Mesothelial cell of epicardium (in vitro differentiated cells): ENCODE results near the gene KRT9. TPM values are rescaled to one million over a fixed set of nuclear protein-coding genes. Genes with fewer than 3 reads are reported as not detected.

ENCODE experiments used
- DNase-seq, 2 experiments: peaks; one replicate each; pipeline ENCODE4 v3.0.0; 2021; ENCODE audit warnings: low spot score in 2 of 2; ENCODE audit not compliant: unreplicated experiment in 2 of 2
- H3K27ac Mint-ChIP-seq: 2 replicates; pipeline ENCODE4 v1.8.0; 2021; ENCODE audit warnings: mixed read lengths
- H3K27me3 Mint-ChIP-seq: 2 replicates; pipeline ENCODE4 v1.8.0; 2021; ENCODE audit warnings: low read depth, mixed read lengths
- H3K36me3 Mint-ChIP-seq: 2 replicates; pipeline ENCODE4 v1.8.0; 2021; ENCODE audit warnings: mixed read lengths
- H3K4me1 Mint-ChIP-seq: 2 replicates; pipeline ENCODE4 v1.8.0; 2021; ENCODE audit warnings: mixed read lengths
- H3K4me3 Mint-ChIP-seq: 2 replicates; pipeline ENCODE4 v1.8.0; 2021; ENCODE audit warnings: mild to moderate bottlenecking, moderate library complexity, mixed read lengths
- H3K9me3 Mint-ChIP-seq: 2 replicates; pipeline ENCODE4 v1.8.0; 2021; ENCODE audit warnings: mixed read lengths
- total RNA-seq: library from RNA; stranded (reverse); gene quantifications from 3 replicates; pipeline ENCODE4 v1.2.1, GENCODE V29; 2021
- TF ChIP-seq, protein P1 (sequence below): fragments of 200-600 bp; sonication (generic); IDR thresholded peaks from one replicate; pipeline ENCODE4 v1.5.0; 2021; ENCODE audit warnings: antibody characterized with exemption; ENCODE audit not compliant: unreplicated experiment

KRT9 gene
- total RNA-seq, 1 donor from 2014 or later = not detected

DNA sequence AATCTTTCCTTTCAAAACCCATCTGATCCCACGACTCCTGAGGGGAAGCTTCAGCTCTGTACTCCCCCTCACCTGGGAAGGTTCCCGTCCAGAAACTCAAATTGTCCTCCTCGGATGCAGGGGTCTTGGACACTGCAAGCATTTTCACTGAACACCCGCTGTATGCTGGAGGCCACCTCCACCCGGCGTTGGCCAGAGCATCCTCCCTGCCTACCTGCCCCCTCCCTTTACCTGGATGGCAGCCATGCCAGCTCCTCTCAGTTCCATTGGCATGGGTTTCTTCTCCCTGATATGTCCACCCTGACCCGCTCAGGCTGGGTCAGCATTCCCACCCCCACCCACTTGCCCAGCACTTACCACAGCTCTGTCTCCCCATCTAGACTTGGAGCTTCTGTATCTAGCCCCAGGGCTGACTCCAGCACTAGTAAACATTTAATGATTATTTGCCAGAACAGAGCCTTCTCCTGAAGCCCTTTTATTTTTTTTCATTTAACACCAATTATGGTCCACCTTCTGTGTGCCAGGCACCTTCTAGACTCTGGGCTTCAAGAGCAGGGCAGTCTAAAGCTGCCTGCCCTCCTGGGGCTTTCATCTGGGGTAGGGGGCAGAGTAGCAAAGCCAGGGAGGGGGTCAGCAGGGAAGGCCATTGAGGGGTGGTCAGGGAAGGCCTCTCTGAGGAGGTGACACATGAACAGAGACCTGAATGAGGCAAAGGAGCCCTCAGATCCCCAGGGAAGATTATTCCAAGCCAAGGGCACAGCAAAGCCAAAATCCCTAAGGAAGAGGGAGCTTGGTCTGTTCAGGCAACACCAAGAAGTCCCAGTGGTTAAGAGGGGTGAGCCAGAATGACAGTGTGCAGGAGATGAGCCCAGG is 34.9 kb downstream of the KRT9 start:
- Mint-ChIP-seq H3K27ac (peak overlapping the region; percentile 75), H3K4me1 (peaks cover 64% of the 10 kb centered on the region), H3K4me3 (no peak overlapping the region), H3K9me3 (no peaks in the 10 kb centered on the region), H3K27me3 (no peaks in the 10 kb centered on the region), H3K36me3 (no peaks in the 10 kb centered on the region)
- TF ChIP-seq, protein P1, sequence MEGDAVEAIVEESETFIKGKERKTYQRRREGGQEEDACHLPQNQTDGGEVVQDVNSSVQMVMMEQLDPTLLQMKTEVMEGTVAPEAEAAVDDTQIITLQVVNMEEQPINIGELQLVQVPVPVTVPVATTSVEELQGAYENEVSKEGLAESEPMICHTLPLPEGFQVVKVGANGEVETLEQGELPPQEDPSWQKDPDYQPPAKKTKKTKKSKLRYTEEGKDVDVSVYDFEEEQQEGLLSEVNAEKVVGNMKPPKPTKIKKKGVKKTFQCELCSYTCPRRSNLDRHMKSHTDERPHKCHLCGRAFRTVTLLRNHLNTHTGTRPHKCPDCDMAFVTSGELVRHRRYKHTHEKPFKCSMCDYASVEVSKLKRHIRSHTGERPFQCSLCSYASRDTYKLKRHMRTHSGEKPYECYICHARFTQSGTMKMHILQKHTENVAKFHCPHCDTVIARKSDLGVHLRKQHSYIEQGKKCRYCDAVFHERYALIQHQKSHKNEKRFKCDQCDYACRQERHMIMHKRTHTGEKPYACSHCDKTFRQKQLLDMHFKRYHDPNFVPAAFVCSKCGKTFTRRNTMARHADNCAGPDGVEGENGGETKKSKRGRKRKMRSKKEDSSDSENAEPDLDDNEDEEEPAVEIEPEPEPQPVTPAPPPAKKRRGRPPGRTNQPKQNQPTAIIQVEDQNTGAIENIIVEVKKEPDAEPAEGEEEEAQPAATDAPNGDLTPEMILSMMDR = no peak
- no peak for DNase-seq

DNA sequence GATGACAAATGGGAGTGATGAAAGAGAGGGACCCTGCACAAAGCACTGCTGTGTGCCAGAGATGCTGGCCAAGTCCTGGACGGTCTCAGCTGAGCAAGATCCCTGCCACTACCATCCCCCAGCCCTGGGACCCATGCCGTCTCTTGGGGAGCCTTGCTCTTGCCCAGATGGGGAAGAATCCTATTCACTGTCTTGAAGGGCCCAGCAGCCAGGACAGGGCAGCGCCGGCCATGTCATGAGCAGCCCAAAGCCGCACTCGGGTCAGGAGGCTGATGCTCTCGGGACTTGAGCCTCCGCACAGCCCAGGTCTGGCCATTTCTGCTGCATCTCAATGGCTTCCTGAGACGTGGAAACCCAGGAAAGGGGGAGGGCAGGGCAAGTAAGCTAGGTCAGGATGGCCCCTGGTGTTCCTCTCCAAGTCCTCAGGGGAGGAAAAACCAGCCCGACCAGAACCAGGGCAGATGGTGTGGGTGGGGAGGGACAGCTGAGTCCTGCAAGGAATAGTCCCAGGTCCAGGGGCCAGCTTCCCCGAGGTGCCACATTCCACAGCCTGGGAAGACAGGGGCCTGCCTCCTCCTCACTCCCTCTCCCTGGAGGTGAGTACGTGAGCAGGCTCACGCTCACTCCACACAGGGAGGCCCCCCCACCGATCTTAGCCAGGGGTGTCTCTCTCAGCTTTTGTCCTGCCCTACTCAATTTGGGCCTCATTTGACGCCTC is 35.9 kb downstream of the KRT9 start:
- no peak overlapping the region for H3K4me3 Mint-ChIP-seq
- H3K27ac Mint-ChIP-seq = peak overlapping the region; percentile 59
- no peaks in the 10 kb centered on the region for H3K9me3 Mint-ChIP-seq
- TF ChIP-seq, protein P1 = no peak
- no peaks in the 10 kb centered on the region for H3K27me3 Mint-ChIP-seq
- peaks cover 61% of the 10 kb centered on the region for H3K4me1 Mint-ChIP-seq
- no peak for DNase-seq
- no peaks in the 10 kb centered on the region for H3K36me3 Mint-ChIP-seq

DNA sequence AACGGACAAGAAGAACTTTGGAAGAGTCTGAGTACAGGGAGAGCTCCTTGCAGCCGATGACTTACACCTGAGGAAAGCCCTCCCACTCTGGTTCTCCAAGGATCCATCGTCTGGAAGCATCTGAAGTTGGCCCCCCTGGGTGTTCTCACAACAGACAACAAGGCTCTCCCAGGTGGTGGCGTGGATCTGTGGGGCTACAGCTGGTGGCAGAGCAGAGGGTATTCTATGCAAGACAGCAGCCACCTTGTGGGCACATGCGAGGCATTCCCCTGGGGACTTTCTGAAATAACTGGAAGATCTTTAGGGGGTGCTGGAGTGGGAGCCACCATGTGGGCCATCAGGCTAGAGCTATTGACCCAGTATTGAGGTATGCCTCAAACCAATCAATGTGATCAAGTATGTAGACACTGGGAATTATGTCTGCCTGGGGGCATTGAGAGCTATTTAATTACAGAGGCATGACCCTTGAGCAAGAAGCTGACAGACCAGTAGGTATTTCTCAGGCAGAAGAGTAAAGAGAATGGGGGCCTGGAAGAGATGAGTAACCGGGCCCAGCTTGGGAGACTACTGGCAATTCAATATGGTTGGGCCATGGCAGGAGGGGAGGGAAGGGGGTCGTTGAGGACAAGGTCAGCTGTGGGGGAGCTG is 36.8 kb downstream of the KRT9 start:
- Mint-ChIP-seq H3K36me3 (no peaks in the 10 kb centered on the region), H3K27ac (peak overlapping the region; percentile 2), H3K4me1 (peaks cover 65% of the 10 kb centered on the region), H3K4me3 (no peak overlapping the region), H3K27me3 (no peaks in the 10 kb centered on the region), H3K9me3 (no peaks in the 10 kb centered on the region)
- TF ChIP-seq, protein P1 = no peak
- DNase-seq = no peak

DNA sequence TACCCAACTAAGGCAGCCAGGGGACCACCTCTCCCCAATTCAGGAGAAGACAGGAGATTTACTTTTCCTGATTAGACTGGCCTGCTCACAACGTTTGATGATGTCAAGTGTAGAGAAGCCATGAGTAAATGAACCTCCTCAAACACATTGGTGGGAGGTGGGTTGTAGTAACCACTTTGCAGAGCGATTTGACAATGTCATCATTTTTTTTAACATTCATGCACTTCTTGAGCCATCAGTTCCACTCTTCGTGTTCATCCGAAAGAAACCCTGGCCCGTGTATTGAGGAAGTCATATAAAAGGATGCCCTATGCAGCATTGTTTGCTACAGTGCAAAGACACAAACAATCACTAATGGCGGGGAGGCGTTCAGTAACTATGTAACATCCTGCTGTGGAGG is 38.2 kb downstream of the KRT9 start:
- no peak for DNase-seq
- H3K4me1 Mint-ChIP-seq = peaks cover 67% of the 10 kb centered on the region
- no peaks in the 10 kb centered on the region for H3K9me3 Mint-ChIP-seq
- H3K27ac Mint-ChIP-seq = no peak overlapping the region
- peaks cover 6% of the 10 kb centered on the region for H3K27me3 Mint-ChIP-seq
- no peak overlapping the region for H3K4me3 Mint-ChIP-seq
- TF ChIP-seq, protein P1 = no peak
- no peaks in the 10 kb centered on the region for H3K36me3 Mint-ChIP-seq

DNA sequence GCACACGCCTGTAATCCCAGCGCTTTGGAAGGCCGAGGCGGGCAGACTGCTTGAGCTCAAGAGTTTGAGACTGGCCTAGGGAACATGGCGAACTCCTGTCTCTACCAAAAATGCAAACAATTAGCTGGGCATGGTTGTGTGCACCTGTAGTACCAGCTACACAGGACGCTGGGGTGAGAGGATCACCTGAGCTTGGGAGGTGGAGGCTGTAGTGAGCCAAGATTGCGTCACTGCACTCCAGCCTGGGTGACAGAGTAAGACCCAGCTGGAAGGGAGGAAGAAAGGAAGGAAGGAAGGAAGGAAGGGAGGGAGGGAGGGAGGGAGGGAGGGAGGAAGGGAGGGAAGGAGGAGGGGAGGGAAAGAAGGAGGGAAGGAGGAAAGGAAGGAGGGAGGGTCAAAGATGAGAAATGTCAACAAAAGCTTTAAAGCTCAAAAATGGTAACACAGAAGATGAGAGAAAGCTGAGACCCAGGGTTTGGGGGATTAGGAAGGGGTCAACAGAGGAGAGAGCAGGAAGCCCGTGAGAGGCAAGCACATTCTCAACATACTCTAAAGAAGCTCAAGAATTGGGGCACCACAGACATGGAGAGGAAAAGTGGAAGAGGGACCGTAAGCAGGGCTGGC is 38.8 kb downstream of the KRT9 start:
- no peak overlapping the region for H3K27ac Mint-ChIP-seq
- H3K9me3 Mint-ChIP-seq = no peaks in the 10 kb centered on the region
- no peak for DNase-seq
- peaks cover 10% of the 10 kb centered on the region for H3K27me3 Mint-ChIP-seq
- H3K4me1 Mint-ChIP-seq = peaks cover 68% of the 10 kb centered on the region
- no peaks in the 10 kb centered on the region for H3K36me3 Mint-ChIP-seq
- H3K4me3 Mint-ChIP-seq = no peak overlapping the region
- TF ChIP-seq, protein P1 = no peak
